HFF-Myc (cell line): ENCODE data around the gene ZNF580.
A peak's percentile ranks its signal among the peaks of the same experiment; 100 is the strongest.

Source experiments
- DNase-seq: peaks from one replicate; pipeline ENCODE4 v3.0.0-alpha.2; 2011; ENCODE audit warnings: low read depth; ENCODE audit errors: extremely low read depth
- H3K4me3 ChIP-seq: replicated peaks from 2 replicates; pipeline ENCODE4 v1.5.1; 2011; ENCODE audit warnings: low read depth, mild to moderate bottlenecking, control low read depth, low read length
- CTCF ChIP-seq: IDR thresholded peaks from 2 replicates; pipeline ENCODE4 v1.5.1; 2012; ENCODE audit warnings: mild to moderate bottlenecking, low read depth, low read length, control low read depth; ENCODE audit errors: missing control alignments

The ZNF580 gene

GRCh38 chr19:55623561-55623960 is 17.2 kb upstream of the ZNF580 start:
- H3K4me3 ChIP-seq, result peak overlapping the region; percentile 49; the same call in 1 of the 2 replicates
- DNase-seq, result no peak

GRCh38 chr19:55624109-55625003 is 16.4 kb upstream of the ZNF580 start, which contains the start of gene ZNF784:
Gene ZNF784, minus strand, starts transcription at chr19:55624566. Its CDS starts 5 bp downstream, at chr19:55624561.
- H3K4me3 ChIP-seq, result peak within 1 kb of the TSS; percentile 49
- TF ChIP-seq CTCF, result no peak
- DNase-seq, result peak; percentile 67

More at GRCh38 chr19:55623561-55623960, 17.2 kb upstream of the ZNF580 start:
- TF ChIP-seq CTCF, result no peak

- TF ChIP-seq CTCF, result no peak
- H3K4me3 ChIP-seq, result peak overlapping the region; percentile 49
Measured at GRCh38 chr19:55625004-55625326, 15.8 kb upstream of the ZNF580 start.

GRCh38 chr19:55626350-55626749 is 14.5 kb upstream of the ZNF580 start:
- no peak for TF ChIP-seq CTCF
- H3K4me3 ChIP-seq, result no peak overlapping the region
- DNase-seq, result no peak

More at GRCh38 chr19:55625004-55625326, 15.8 kb upstream of the ZNF580 start:
- DNase-seq, result no peak

GRCh38 chr19:55632463-55632834 is 8.4 kb upstream of the ZNF580 start:
- TF ChIP-seq CTCF, result peak; percentile 88

GRCh38 chr19:55633861-55634260 is 6.9 kb upstream of the ZNF580 start:
- no peak for DNase-seq
- H3K4me3 ChIP-seq, result no peak overlapping the region
- TF ChIP-seq CTCF, result no peak

More at GRCh38 chr19:55632463-55632834, 8.4 kb upstream of the ZNF580 start:
- no peak overlapping the region for H3K4me3 ChIP-seq
- peak; percentile 94 for DNase-seq
